GM12878 (cell line): ENCODE data around the gene MEG3. TPM values are rescaled to one million over a fixed set of nuclear protein-coding genes. Genes with fewer than 3 reads are reported as not detected.

Experiments used
- ATAC-seq: fragments of 200-7000 bp; cut with Tn5 transposase; 3 replicates; pipeline ENCODE4 v1.9.1; 2020; ENCODE audit warnings: mild to moderate bottlenecking, moderate library complexity
- BruUV-seq: library from RNA; stranded (reverse); fragments of 400-500 nt; replicated peaks from 2 replicates; lab custom pipeline; 2021; lab: Mats Ljungman, UMichigan
- CTCF ChIA-PET: fragments of 300-600 bp; sonication (Branson Sonifier 250); formaldehyde crosslinking; extraction: SDS; loops from one replicate; lab custom pipeline; 2021; ENCODE audit warnings: inconsistent platforms; lab: Yijun Ruan, JAX
- POLR2A ChIA-PET: fragments of 350-600 bp; formaldehyde crosslinking; extraction: SDS; loops from one replicate; lab custom pipeline; 2021; ENCODE audit warnings: inconsistent platforms; lab: Charles Lee
- RAD21 ChIA-PET: fragments of 300-600 bp; sonication (Branson Sonifier 250); formaldehyde crosslinking; loops from one replicate; lab custom pipeline; 2023; ENCODE audit warnings: antibody characterized with exemption; ENCODE audit not compliant: unreplicated experiment; lab: Charles Lee
- SMC1A ChIA-PET: fragments of 300-600 bp; sonication (Branson Sonifier 250); formaldehyde crosslinking; loops from one replicate; lab custom pipeline; 2023; ENCODE audit not compliant: unreplicated experiment, uncharacterized antibody; lab: Charles Lee
- DNase-seq: peaks from one replicate; pipeline ENCODE4 v3.0.0-alpha.2; 2011; ENCODE audit warnings: low read depth, low spot score
- FAIRE-seq: peaks from 3 replicates; lab custom pipeline; 2011; peaks lifted over from hg19 to GRCh38; lab: Jason Lieb, UNC
- H2AFZ ChIP-seq: 2 replicates; pipeline ENCODE4 v1.6.0; 2011; ENCODE audit warnings: low read depth, low read length, control low read depth; ENCODE audit not compliant: control insufficient read depth
- H3K27ac ChIP-seq: 2 replicates; pipeline ENCODE4 v1.5.1; 2011; ENCODE audit warnings: control low read depth; ENCODE audit not compliant: control insufficient read depth, insufficient read depth
- H3K27me3 ChIP-seq, 2 experiments: replicated peaks in 1 of 2; 2 replicates each; pipeline versions ENCODE4 v1.6.0 to v1.6.1; 2011; ENCODE audit warnings: low read length in 1 of 2; ENCODE audit not compliant: control insufficient read depth in 2 of 2, insufficient read depth in 2 of 2
- H3K36me3 ChIP-seq, 2 experiments: 2 replicates each; pipeline ENCODE4 v1.5.1; 2011; ENCODE audit warnings: low read length in 1 of 2; ENCODE audit not compliant: control insufficient read depth in 2 of 2, insufficient read depth in 2 of 2
- H3K4me1 ChIP-seq: 2 replicates; pipeline ENCODE4 v1.6.1; 2011; ENCODE audit warnings: mild to moderate bottlenecking, low read length, moderate library complexity, mixed read lengths; ENCODE audit not compliant: control insufficient read depth, insufficient read depth
- H3K4me2 ChIP-seq: 2 replicates; pipeline ENCODE4 v1.6.0; 2011; ENCODE audit warnings: control low read depth; ENCODE audit not compliant: control insufficient read depth, insufficient read depth
- H3K4me3 ChIP-seq: fragments of 200-600 bp; sonication (generic); 2 replicates; pipeline ENCODE4 v1.5.1; 2016
- H3K79me2 ChIP-seq: 2 replicates; pipeline ENCODE4 v1.6.0; 2011; ENCODE audit warnings: low read length; ENCODE audit not compliant: control insufficient read depth, insufficient read depth
- H3K9ac ChIP-seq: 2 replicates; pipeline ENCODE4 v1.8.0; 2011; ENCODE audit warnings: low read length, control low read depth, mixed read lengths; ENCODE audit not compliant: control insufficient read depth, insufficient read depth
- H3K9me3 ChIP-seq: replicated peaks from 3 replicates; pipeline ENCODE4 v1.5.1; 2011; ENCODE audit warnings: mild to moderate bottlenecking, low read length; ENCODE audit not compliant: control insufficient read depth, insufficient read depth
- H4K20me1 ChIP-seq: 2 replicates; pipeline ENCODE4 v1.6.0; 2011; ENCODE audit not compliant: control insufficient read depth, insufficient read depth
- CREB1 ChIP-seq: IDR thresholded peaks from 2 replicates; pipeline ENCODE4 v1.6.1; 2012; ENCODE audit warnings: low read depth, mild to moderate bottlenecking, inconsistent platforms
- EGR1 ChIP-seq, 2 experiments: IDR thresholded peaks; 1 replicate in 1 of 2; 2 replicates in 1 of 2; pipeline ENCODE4 v1.6.1; 2011 to 2012; ENCODE audit warnings: low read depth in 2 of 2, low read length in 2 of 2, borderline replicate concordance in 1 of 2, mild to moderate bottlenecking in 1 of 2, moderate library complexity in 1 of 2
- GATAD2B ChIP-seq: fragments of 450-650 bp; conservative IDR thresholded peaks from 2 replicates; pipeline ENCODE4 v1.6.1; 2017; ENCODE audit warnings: low read depth, mild to moderate bottlenecking, moderate library complexity
- IRF5 ChIP-seq: fragments of 450-650 bp; IDR thresholded peaks from 2 replicates; pipeline ENCODE4 v1.6.1; 2017; ENCODE audit warnings: borderline replicate concordance
- MEF2A ChIP-seq: IDR thresholded peaks from 2 replicates; pipeline ENCODE4 v1.6.1; 2011; ENCODE audit warnings: low read depth, mild to moderate bottlenecking, low read length, moderate library complexity; ENCODE audit not compliant: insufficient read depth
- MLLT1 ChIP-seq: fragments of 450-650 bp; IDR thresholded peaks from 2 replicates; pipeline ENCODE4 v1.6.1; 2016; ENCODE audit warnings: mild to moderate bottlenecking
- NFIC ChIP-seq: IDR thresholded peaks from 2 replicates; pipeline ENCODE4 v1.6.1; 2012; ENCODE audit warnings: low read depth, mild to moderate bottlenecking, inconsistent platforms, low read length, moderate library complexity
- NFYB ChIP-seq: IDR thresholded peaks from 2 replicates; pipeline ENCODE4 v1.6.1; 2011; ENCODE audit warnings: low read depth, mild to moderate bottlenecking, low read length, improper control_type of control experiment, moderate library complexity; ENCODE audit not compliant: insufficient read depth
- PAX8 ChIP-seq: fragments of 450-650 bp; IDR thresholded peaks from 2 replicates; pipeline ENCODE4 v1.6.1; 2017; ENCODE audit warnings: mild to moderate bottlenecking, moderate library complexity
- STAT3 ChIP-seq: IDR thresholded peaks from 2 replicates; pipeline ENCODE4 v1.6.1; 2011; ENCODE audit warnings: low read depth, low read length, improper control_type of control experiment
- SUPT20H ChIP-seq: IDR thresholded peaks from 2 replicates; pipeline ENCODE4 v1.6.1; 2011; ENCODE audit warnings: low read depth, mild to moderate bottlenecking, low read length, moderate library complexity, borderline replicate concordance; ENCODE audit not compliant: control insufficient read depth
- TAF1 ChIP-seq: IDR thresholded peaks from 2 replicates; pipeline ENCODE4 v1.6.1; 2011; ENCODE audit warnings: mild to moderate bottlenecking, low read depth, low read length, borderline replicate concordance
- WGBS: methylation state at CpG from one replicate; pipeline ENCODE4 v1.1.6; 2016; ENCODE audit warnings: low lambda C conversion rate; ENCODE audit not compliant: insufficient replicate concordance, insufficient coverage; ENCODE audit errors: missing lambda C conversion rate; 5-methylcytosine and 5-hydroxymethylcytosine counted together
- in situ Hi-C: fragments of 300-500 bp; cut with MboI; formaldehyde crosslinking; loops from 9 replicates; pipeline ENCODE4 v1.14.3; 2018; ENCODE audit warnings: mixed read lengths
- intact Hi-C: fragments of 100-400 bp; cut with micrococcal nuclease; formaldehyde crosslinking; loops from one replicate; pipeline ENCODE4 v1.14.2; 2022; ENCODE audit not compliant: unreplicated experiment
- polyA plus RNA-seq, 11 experiments: library from polyadenylated mRNA; depleted of rRNA in 4 of 11; unstranded in 6 of 11; stranded (reverse) in 5 of 11; fragments of >200 nt; fragmentation: Nextera tagmentation in 4 of 11; fragmentation: Illumina TruSeq in 1 of 11; extraction: Ambion mirVana in 4 of 11; extraction: Trizol in 1 of 11; gene quantifications; 1 replicate in 1 of 11; 2 replicates in 10 of 11; pipeline versions ENCODE4 v1.2.1 to v1.2.3, GENCODE V29; 2011 to 2016; ENCODE audit warnings: inconsistent platforms in 2 of 11, missing spikeins in 2 of 11, low read depth in 1 of 11
- total RNA-seq, 4 experiments: library from RNA; depleted of rRNA in 3 of 4; stranded (reverse); fragments of >200 nt in 3 of 4; fragmentation: Illumina TruSeq in 1 of 4; extraction: Trizol in 1 of 4; gene quantifications; 2 replicates each; pipeline versions ENCODE4 v1.2.1 to v1.2.3, GENCODE V29; 2013 to 2021
- TF ChIP-seq, protein P1 (sequence below): fragments of 450-650 bp; IDR thresholded peaks from 2 replicates; pipeline ENCODE4 v1.6.1; 2014; ENCODE audit warnings: mild to moderate bottlenecking
- TF ChIP-seq, protein P2 (sequence below): fragments of 450-650 bp; formaldehyde crosslinking; IDR thresholded peaks from 2 replicates; pipeline ENCODE4 v1.4.0; 2020; ENCODE audit warnings: mild to moderate bottlenecking, moderate library complexity
- TF ChIP-seq, protein P3 (sequence below): IDR thresholded peaks from 2 replicates; pipeline ENCODE4 v1.6.1; 2011; ENCODE audit warnings: low read depth, low read length, improper control_type of control experiment, borderline replicate concordance

The MEG3 gene
- total and polyA plus RNA-seq, 10 of the 15 experiments (the other 5 are each of a cell fraction or from before 2014, with no cell fraction given), result 0.03 to 2.9 (median 0.95) TPM; not detected in 7

- intact Hi-C loops (no loop called here), in situ Hi-C loops (no loop called here)
- ChIA-PET POLR2A (no interaction called here), RAD21 (no interaction called here), CTCF (no interaction called here), SMC1A (no interaction called here)
- DNase-seq (no peak), ATAC-seq (no peak), FAIRE-seq (no peak)
- H3K9ac ChIP-seq, result no peak overlapping the region
- H3K79me2 ChIP-seq, result no peaks in the 10 kb centered on the region
- no peaks in the 10 kb centered on the region for H3K36me3 ChIP-seq
- H3K27me3 ChIP-seq, result peaks cover 0 to 1% of the 10 kb centered on the region in 2 experiments; a peak in 2 of 4 replicates
- no peaks in the 10 kb centered on the region for H3K9me3 ChIP-seq
- no peak overlapping the region for H3K27ac ChIP-seq
- WGBS, result 9% methylated on average over 14 of the region's 14 CpGs
- no peaks in the 10 kb centered on the region for H4K20me1 ChIP-seq
- H3K4me1 ChIP-seq, result no peaks in the 10 kb centered on the region
- no TSS peak for BruUV-seq
- no peak overlapping the region for H2AFZ ChIP-seq
- no peak overlapping the region for H3K4me3 ChIP-seq
- no peak overlapping the region for H3K4me2 ChIP-seq
- TF ChIP-seq IRF5, result no peak
- no peak for TF ChIP-seq PAX8
- TF ChIP-seq GATAD2B, result no peak
- TF ChIP-seq, protein P1, sequence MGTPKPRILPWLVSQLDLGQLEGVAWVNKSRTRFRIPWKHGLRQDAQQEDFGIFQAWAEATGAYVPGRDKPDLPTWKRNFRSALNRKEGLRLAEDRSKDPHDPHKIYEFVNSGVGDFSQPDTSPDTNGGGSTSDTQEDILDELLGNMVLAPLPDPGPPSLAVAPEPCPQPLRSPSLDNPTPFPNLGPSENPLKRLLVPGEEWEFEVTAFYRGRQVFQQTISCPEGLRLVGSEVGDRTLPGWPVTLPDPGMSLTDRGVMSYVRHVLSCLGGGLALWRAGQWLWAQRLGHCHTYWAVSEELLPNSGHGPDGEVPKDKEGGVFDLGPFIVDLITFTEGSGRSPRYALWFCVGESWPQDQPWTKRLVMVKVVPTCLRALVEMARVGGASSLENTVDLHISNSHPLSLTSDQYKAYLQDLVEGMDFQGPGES, result no peak
- no peak for TF ChIP-seq EGR1 (IDR thresholded peaks at IDR 0.05; ENCODE audit: borderline replicate concordance in 1 of 2, low read depth in 2 of 2, low read length in 2 of 2)
- TF ChIP-seq TAF1, result no peak
- no peak for TF ChIP-seq SUPT20H
- TF ChIP-seq MLLT1, result no peak
- TF ChIP-seq, protein P2, sequence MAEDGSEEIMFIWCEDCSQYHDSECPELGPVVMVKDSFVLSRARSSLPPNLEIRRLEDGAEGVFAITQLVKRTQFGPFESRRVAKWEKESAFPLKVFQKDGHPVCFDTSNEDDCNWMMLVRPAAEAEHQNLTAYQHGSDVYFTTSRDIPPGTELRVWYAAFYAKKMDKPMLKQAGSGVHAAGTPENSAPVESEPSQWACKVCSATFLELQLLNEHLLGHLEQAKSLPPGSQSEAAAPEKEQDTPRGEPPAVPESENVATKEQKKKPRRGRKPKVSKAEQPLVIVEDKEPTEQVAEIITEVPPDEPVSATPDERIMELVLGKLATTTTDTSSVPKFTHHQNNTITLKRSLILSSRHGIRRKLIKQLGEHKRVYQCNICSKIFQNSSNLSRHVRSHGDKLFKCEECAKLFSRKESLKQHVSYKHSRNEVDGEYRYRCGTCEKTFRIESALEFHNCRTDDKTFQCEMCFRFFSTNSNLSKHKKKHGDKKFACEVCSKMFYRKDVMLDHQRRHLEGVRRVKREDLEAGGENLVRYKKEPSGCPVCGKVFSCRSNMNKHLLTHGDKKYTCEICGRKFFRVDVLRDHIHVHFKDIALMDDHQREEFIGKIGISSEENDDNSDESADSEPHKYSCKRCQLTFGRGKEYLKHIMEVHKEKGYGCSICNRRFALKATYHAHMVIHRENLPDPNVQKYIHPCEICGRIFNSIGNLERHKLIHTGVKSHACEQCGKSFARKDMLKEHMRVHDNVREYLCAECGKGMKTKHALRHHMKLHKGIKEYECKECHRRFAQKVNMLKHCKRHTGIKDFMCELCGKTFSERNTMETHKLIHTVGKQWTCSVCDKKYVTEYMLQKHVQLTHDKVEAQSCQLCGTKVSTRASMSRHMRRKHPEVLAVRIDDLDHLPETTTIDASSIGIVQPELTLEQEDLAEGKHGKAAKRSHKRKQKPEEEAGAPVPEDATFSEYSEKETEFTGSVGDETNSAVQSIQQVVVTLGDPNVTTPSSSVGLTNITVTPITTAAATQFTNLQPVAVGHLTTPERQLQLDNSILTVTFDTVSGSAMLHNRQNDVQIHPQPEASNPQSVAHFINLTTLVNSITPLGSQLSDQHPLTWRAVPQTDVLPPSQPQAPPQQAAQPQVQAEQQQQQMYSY, result no peak
- no peak for TF ChIP-seq STAT3
- TF ChIP-seq, protein P3, sequence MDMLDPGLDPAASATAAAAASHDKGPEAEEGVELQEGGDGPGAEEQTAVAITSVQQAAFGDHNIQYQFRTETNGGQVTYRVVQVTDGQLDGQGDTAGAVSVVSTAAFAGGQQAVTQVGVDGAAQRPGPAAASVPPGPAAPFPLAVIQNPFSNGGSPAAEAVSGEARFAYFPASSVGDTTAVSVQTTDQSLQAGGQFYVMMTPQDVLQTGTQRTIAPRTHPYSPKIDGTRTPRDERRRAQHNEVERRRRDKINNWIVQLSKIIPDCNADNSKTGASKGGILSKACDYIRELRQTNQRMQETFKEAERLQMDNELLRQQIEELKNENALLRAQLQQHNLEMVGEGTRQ, result no peak
- no peak for TF ChIP-seq MEF2A
- no peak for TF ChIP-seq NFYB
- no peak for TF ChIP-seq CREB1
- no peak for TF ChIP-seq NFIC
These were observed 49.1 kb upstream of the MEG3 start for GRCh38 chr14:100776681-100777365.
